NOMO-1 (cell line): ENCODE measurements around the gene DNAAF2.
"Not testable (repeated sequence)": the region's sequence is repeated elsewhere in the genome, so short reads cannot be mapped to it uniquely, and the experiment has no call there.

Experiments used
- DNase-seq, 2 experiments: peaks; one replicate each; lab custom pipeline; 2025; ENCODE audit not compliant: unreplicated experiment in 2 of 2; lab: John Stamatoyannopoulos, UW

Gene DNAAF2

GRCh38 chr14:49584981-49585640 is 49.9 kb downstream of the DNAAF2 start:
- DNase-seq: not testable (repeated sequence)

DNA sequence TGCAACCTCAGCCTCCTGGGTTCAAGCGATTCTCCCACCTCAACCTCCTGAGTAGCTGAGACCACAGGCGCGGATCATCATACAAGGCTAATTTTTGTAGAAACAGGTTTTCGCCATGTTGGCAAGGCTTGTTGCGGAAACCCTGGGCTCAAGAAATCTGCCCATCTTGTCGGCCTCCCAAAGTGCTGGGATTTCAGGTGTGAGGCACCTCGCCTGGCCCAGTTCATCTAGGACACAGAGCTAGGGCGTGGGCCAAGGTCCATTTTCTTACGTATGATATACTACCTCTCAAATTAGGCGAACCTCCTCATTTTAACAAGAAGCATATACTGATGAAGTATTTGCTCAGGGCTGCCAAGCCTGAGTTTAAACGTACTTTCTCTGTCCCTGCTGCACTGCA is 51.0 kb downstream of the DNAAF2 start:
- DNase-seq: no peak

DNA sequence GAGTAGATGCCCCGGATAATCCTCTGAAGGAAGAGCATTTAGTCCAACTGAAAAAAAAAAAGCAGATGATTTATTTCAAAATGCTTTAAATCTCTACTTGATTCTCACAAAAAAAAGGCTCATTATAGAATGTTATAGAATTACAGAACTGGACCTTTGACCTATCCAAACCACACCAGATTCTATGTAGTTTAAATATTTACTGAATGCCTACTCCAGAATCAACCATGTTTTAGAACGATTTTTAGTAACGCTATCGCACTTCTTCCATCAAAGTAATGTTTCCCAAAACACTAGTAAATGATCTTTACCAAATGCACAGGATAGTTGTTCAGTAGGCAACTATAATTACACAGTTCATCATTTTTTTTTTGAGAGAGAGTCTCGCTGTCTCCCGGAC is 51.4 kb downstream of the DNAAF2 start:
- no peak for DNase-seq

GRCh38 chr14:49582113-49582977 is 52.7 kb downstream of the DNAAF2 start:
- DNase-seq: no peak

- DNase-seq: no peak
Measured at GRCh38 chr14:49581209-49582112, 53.6 kb downstream of the DNAAF2 start.

- DNase-seq: no peak
Measured at GRCh38 chr14:49579841-49580240, 55.2 kb downstream of the DNAAF2 start.

- no peak for DNase-seq
Measured at GRCh38 chr14:49578141-49578540, 56.9 kb downstream of the DNAAF2 start.
